Aorta (tissue), 5 donors: ENCODE results near the gene TUBD1. TPM values are rescaled to one million over a fixed set of nuclear protein-coding genes. Genes with fewer than 3 reads are reported as not detected.

Source experiments
- ATAC-seq: fragments of 200-7000 bp; cut with Tn5 transposase; one replicate; pipeline ENCODE4 v1.9.1; 2022; ENCODE audit warnings: moderate library complexity; ENCODE audit not compliant: low FRiP score
- DNase-seq, 2 donors: peaks; one replicate each; pipeline ENCODE4 v3.0.0-alpha.2; 2020
- H3K27ac ChIP-seq, 2 donors: one replicate each; pipeline ENCODE4 v1.5.1; 2013; ENCODE audit warnings: low read length in 2 of 2, mild to moderate bottlenecking in 2 of 2, moderate library complexity in 2 of 2, control low read depth in 1 of 2, inconsistent platforms in 1 of 2, low read depth in 1 of 2
- H3K27me3 ChIP-seq, 2 donors: one replicate each; pipeline ENCODE4 v1.6.1; 2013; ENCODE audit warnings: control low read depth in 1 of 2, low read length in 1 of 2, mild to moderate bottlenecking in 1 of 2, moderate library complexity in 1 of 2; ENCODE audit not compliant: insufficient read depth in 2 of 2, control insufficient read depth in 1 of 2
- H3K36me3 ChIP-seq, 2 donors: one replicate each; pipeline ENCODE4 v1.6.1; 2013; ENCODE audit warnings: control low read depth in 1 of 2, low read length in 1 of 2, mild to moderate bottlenecking in 1 of 2; ENCODE audit not compliant: insufficient read depth in 2 of 2, control insufficient read depth in 1 of 2
- H3K4me1 ChIP-seq, 2 donors: one replicate each; pipeline ENCODE4 v1.6.1; 2013; ENCODE audit warnings: low read length in 2 of 2, control low read depth in 1 of 2, mild to moderate bottlenecking in 1 of 2, moderate library complexity in 1 of 2; ENCODE audit not compliant: insufficient read depth in 2 of 2, control insufficient read depth in 1 of 2
- H3K4me3 ChIP-seq, 2 donors: one replicate each; pipeline ENCODE4 v1.5.1; 2013; ENCODE audit warnings: low read length in 2 of 2, control low read depth in 1 of 2, mild to moderate bottlenecking in 1 of 2
- H3K9me3 ChIP-seq: one replicate; pipeline ENCODE4 v1.6.1; 2013; ENCODE audit warnings: mild to moderate bottlenecking, low read length; ENCODE audit not compliant: control insufficient read depth
- whole genome bisulfite sequencing, 2 donors: extraction: QIAGEN DNeasy Blood & Tissue Kit; methylation state at CpG; one replicate each; pipeline ENCODE4 v1.1.7; 2013; 5-methylcytosine and 5-hydroxymethylcytosine counted together
- intact Hi-C, 2 donors: fragments of 100-400 bp; cut with DNase I; formaldehyde crosslinking; loops; one replicate each; pipeline versions ENCODE4 v1.14.2 to v1.15.0; 2022
- polyA plus RNA-seq, 2 donors: library from polyadenylated mRNA; stranded (reverse); fragments of 200-250 nt; gene quantifications; one replicate each; pipeline ENCODE4 v1.2.3, GENCODE V29; 2013
- total RNA-seq, 2 donors: library from RNA; stranded (reverse); fragmentation: NEBNext Ultra II Directional; extraction: Animal tissue kit (Norgen Biotek cat#: 25700); gene quantifications; one replicate each; pipeline ENCODE4 v1.2.1, GENCODE V29; 2021
- donor health status: healthy with polysubstance abuse.
- donor health status: Bipolar disorder and iron deficiency.
- donor health status: DM: no; HTN: no; CAD: no.
- donor health status: DM: no; HTN: no; CAD: no.
- donor health status: DM: yes; HTN: yes; CAD: no.

The TUBD1 gene
- total and polyA plus RNA-seq, 4 donors, result 6.6 to 12.0 (median 8.9) TPM

DNA sequence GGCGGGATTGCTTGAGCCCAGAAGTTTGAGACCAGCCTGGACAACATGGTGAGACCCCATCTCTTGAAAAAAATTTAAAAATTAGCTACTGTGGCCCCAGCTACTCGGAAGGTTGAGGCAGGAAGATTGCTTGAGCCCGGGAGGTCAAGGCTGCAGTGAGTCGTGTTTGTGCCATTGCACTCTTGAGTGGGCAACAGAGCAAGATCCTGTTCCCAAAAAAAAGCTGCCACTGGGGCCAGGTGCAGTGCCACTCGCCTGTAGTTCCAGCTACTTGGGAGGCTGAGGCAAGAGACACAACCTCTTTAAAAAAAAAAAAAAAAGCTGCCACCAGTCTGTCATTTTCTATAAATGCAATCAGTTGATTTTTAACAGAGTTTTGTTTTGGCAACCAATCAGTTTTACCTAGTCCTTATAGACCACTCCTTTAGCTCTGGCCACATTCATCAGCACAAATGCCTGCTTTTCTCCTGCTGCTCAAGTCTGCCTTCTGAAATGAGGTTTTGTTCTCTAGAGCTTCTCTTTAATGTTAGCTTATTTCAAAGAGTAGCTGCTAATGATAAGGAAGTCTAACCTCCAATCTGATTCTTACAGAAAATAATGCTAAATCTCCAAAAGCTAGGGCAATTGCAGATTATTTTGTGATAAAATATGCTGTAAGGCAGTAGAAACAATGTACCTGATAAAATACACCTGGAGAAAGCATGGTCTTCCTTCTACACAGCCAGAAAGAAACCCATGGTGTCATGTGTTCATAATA is 64.8 kb downstream of the TUBD1 start:
- intact Hi-C loops, result loop anchor here in 1 of 2 donors (5.0 kb wide), 1 partner anchor 41 kb away; no protein-coding TSS in a partner anchor
- peak in 1 of 2 donors; percentile 61 for DNase-seq
- Histone ChIP-seq H3K36me3 (no peaks in the 10 kb centered on the region), H3K9me3 (no peaks in the 10 kb centered on the region), H3K4me1 (peaks cover 4 to 5% of the 10 kb centered on the region in 2 donors), H3K27ac (peak overlapping the region in 1 of 2 donors; percentile 63), H3K27me3 (no peaks in the 10 kb centered on the region), H3K4me3 (no peak overlapping the region)
- ATAC-seq, result no peak
- 81 to 89% methylated on average over 5 of the region's 5 CpGs for WGBS, 2 donors

DNA sequence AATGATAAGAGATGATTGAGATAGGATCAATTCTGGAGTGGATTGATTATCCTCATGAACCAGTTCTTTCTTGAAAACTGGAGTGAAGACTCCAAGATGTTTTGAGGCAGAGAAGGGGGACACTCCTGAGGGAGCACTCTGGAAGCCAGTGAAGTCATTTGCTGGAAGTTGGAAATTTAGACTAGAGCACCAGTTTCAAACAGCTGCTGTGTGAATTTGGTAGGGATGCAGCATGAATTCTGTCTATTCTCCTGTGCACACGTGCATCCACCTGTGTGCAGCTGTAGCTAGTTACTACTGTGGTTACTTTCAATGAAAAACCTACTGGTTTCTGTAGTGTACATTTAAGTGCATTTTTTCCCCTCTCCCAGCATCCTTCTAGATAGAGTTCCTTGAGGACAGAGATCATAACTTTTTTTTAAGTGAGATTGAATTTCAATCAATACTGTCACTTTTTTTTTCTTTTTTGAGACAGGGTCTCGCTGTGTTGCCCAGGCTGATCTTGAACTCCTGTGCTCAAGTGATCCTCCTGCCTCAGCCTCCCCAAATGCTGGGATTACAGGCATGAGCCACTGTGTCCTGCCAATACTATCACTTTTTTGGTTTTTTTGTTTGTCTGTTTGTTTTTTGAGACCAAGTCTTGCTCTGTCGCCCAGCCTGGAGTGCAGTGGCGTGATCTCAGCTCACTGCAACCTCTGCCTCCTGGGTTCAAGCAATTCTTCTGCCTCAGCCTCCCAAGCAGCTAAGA is 65.9 kb downstream of the TUBD1 start:
- Histone ChIP-seq H3K27me3 (no peaks in the 10 kb centered on the region), H3K9me3 (no peaks in the 10 kb centered on the region), H3K4me1 (peaks cover 3 to 4% of the 10 kb centered on the region in 2 donors), H3K4me3 (no peak overlapping the region), H3K36me3 (no peaks in the 10 kb centered on the region), H3K27ac (no peak overlapping the region)
- intact Hi-C loops, result loop anchor here in 1 of 2 donors (5.0 kb wide), 1 partner anchor 40 kb away; no protein-coding TSS in a partner anchor
- DNase-seq (no peak), ATAC-seq (no peak)
- 93 to 95% methylated on average over 4 of the region's 4 CpGs for WGBS, 2 donors

DNA sequence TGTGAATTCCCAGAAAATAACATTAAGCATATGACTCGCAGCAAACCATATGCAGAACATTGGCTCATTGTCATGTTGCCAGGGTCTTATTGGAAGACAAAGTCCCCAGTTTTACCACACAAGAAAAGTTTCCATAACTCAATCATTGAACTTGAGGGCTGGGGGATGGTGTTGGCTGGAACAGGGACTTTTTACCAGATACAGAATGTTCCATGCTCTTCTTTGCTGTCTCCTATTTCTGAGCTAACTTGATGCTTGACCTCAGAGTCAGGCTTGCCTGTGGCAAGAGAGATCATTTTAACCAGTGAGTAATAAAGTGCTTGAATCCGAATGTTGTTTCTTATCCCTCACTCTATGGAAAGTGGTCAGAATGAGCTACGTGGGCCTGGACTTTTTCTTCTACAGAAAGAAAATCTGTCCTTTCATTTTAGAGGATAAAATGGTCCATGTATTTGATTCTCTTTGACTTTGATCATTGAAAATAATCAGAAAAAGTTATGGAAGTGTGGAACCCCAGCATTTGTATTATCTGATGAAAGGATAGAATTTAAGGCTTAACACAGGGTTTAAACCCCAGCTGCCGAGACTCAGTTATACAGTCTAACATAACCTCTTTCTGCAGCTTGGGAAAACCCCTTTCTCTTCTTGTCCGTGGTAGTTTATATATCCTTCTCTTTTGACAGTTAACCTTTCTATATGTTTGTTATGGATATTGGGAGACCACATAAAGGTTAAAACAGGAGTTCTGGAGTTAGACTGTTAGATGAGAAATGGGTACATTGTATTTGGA is 67.0 kb downstream of the TUBD1 start:
- ATAC-seq (peak; percentile 49), DNase-seq (no peak)
- no peaks in the 10 kb centered on the region for H3K36me3 ChIP-seq
- H3K4me1 ChIP-seq, result peaks cover 2 to 3% of the 10 kb centered on the region in 2 donors
- no peaks in the 10 kb centered on the region for H3K9me3 ChIP-seq
- H3K27me3 ChIP-seq, result no peaks in the 10 kb centered on the region
- no peak overlapping the region for H3K4me3 ChIP-seq
- peak overlapping the region; percentile 3 to 48 for H3K27ac ChIP-seq
- 62 to 67% methylated on average over 5 of the region's 5 CpGs for WGBS, 2 donors
- intact Hi-C loops, result loop anchor here in 1 of 2 donors (5.0 kb wide), 1 partner anchor 38 kb away; no protein-coding TSS in a partner anchor

DNA sequence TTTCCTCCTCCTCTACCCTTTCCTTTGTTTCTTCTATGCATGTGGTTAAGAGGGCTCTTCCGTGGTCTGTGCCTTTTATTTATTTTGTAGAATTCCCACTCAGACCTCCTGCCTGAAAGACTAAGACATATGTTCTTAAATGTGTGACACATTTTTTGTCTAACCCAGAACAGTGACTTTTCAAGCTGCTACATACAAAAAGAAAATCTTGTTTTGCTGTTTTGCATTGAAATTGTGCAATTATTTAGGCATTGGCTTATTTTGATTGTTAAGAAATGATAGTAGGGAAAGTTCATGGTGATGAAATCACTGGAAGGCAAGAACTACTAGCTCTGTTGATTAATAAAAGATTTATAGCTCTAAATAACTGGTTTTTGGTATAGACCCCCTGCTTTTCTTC is 76.8 kb downstream of the TUBD1 start:
- 48 to 89% methylated on average over 1 of the region's 1 CpG for WGBS, 2 donors
- H3K9me3 ChIP-seq, result no peaks in the 10 kb centered on the region
- H3K27ac ChIP-seq, result no peak overlapping the region
- ATAC-seq (no peak), DNase-seq (no peak)
- no peaks in the 10 kb centered on the region for H3K4me1 ChIP-seq
- no peaks in the 10 kb centered on the region for H3K27me3 ChIP-seq
- intact Hi-C loops, result no loop called here
- H3K4me3 ChIP-seq, result no peak overlapping the region
- no peaks in the 10 kb centered on the region for H3K36me3 ChIP-seq

DNA sequence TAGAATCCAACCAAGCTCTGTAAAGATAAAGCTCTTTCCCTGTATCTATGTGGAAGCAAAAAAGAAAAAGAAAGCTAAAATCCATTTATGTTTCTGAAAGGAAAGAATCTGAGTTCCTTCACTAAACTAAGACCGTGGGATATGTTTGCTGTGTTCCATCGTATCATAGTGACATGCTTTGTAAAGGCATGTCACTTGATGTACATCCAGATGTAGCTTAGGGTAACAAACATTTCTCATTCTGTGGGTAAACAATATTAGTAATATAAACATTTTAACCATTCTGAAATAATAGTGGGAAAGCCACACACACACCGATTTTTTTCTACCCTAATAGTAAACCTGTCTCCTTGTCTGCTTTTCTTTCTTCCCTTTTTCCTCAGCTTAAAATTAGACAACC is 78.1 kb downstream of the TUBD1 start:
- intact Hi-C loops, result no loop called here
- Histone ChIP-seq H3K4me1 (no peaks in the 10 kb centered on the region), H3K36me3 (no peaks in the 10 kb centered on the region), H3K9me3 (no peaks in the 10 kb centered on the region), H3K27me3 (no peaks in the 10 kb centered on the region), H3K27ac (no peak overlapping the region), H3K4me3 (no peak overlapping the region)
- ATAC-seq (no peak), DNase-seq (no peak)
- WGBS, 2 donors, result 63 to 72% methylated on average over 3 of the region's 3 CpGs

DNA sequence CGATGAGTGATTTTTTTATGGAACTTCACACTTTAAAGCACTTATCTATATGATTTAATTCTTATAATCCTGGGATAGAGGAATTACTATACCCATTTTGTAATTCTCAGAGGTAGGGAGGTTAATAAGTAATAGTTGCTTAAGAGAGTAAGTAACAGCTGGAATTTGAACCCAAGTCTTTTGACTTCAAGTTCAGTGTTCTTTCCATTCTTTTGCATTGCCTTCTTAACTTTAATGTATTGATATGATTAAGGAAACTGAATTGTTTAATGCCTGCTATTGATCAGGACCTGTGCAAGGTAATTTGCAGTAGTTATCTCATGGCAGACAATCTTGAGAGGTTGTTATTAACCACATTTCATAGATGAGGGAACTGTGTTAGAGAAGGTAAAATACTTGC is 78.5 kb downstream of the TUBD1 start:
- H3K27ac ChIP-seq, result no peak overlapping the region
- DNase-seq (no peak), ATAC-seq (no peak)
- intact Hi-C loops, result no loop called here
- H3K4me1 ChIP-seq, result no peaks in the 10 kb centered on the region
- no peaks in the 10 kb centered on the region for H3K27me3 ChIP-seq
- no peak overlapping the region for H3K4me3 ChIP-seq
- 100% methylated on average over 1 of the region's 1 CpG for WGBS, 2 donors
- H3K9me3 ChIP-seq, result no peaks in the 10 kb centered on the region
- no peaks in the 10 kb centered on the region for H3K36me3 ChIP-seq

DNA sequence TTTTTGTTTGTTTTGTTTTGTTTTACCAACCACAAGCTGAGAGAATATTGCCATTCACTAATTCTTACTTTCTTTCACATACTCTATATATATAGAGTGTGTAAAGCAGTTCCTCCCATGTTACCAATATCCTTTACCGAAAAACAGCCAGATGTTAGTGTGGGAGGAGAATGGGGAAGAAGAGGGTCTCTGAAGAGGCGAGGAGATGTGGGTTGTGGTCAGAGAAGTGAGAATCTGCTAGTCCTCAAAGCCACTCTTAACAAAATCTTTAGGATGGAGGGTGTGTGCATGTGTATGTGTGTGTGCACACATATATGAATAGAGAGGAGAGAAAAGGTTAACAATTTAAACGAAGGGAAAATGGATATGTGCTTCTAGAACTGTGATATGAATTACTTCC is 80.6 kb downstream of the TUBD1 start:
- Histone ChIP-seq H3K27me3 (no peaks in the 10 kb centered on the region), H3K9me3 (no peaks in the 10 kb centered on the region), H3K27ac (no peak overlapping the region), H3K36me3 (no peaks in the 10 kb centered on the region), H3K4me3 (no peak overlapping the region), H3K4me1 (no peaks in the 10 kb centered on the region)
- 92 to 95% methylated on average over 3 of the region's 3 CpGs for WGBS, 2 donors
- DNase-seq, result no peak
- no peak for ATAC-seq
- intact Hi-C loops, result no loop called here

DNA sequence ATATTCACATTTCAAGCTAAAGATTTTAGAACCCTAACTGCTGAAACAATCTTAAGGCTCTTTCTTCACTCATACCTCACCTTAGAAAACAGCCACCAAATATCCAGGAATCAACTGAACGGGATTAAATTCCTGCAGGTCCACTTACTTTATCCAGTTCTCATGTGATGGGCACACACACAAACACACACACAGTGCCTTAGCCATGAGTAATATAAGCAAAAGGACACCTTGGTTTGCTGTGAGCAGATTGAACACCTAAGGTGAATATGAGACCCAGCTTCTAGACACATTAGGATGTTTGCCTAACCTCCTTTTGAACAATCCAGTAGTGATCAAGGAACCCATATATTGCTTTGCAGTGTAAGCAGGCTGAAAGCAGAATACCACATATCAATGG is 81.5 kb downstream of the TUBD1 start:
- 66 to 76% methylated on average over 1 of the region's 1 CpG for WGBS, 2 donors
- Histone ChIP-seq H3K9me3 (no peaks in the 10 kb centered on the region), H3K4me1 (no peaks in the 10 kb centered on the region), H3K27ac (no peak overlapping the region), H3K36me3 (no peaks in the 10 kb centered on the region), H3K4me3 (no peak overlapping the region), H3K27me3 (no peaks in the 10 kb centered on the region)
- intact Hi-C loops, result no loop called here
- ATAC-seq, result no peak
- no peak for DNase-seq
